Transverse colon (tissue), 4 donors: ENCODE results near the gene MADD. TPM values are rescaled to one million over a fixed set of nuclear protein-coding genes. Genes with fewer than 3 reads are reported as not detected.
A peak's percentile ranks its signal among the peaks of the same experiment; 100 is the strongest.

Experiments
- DNase-seq: peaks from one replicate; pipeline ENCODE4 v3.0.0-alpha.2; 2019
- H3K27ac ChIP-seq, 4 donors: fragments of 200-600 bp; sonication (generic); 2 replicates each; pipeline ENCODE4 v1.5.1; 2016 to 2018; ENCODE audit warnings: inconsistent platforms in 4 of 4
- H3K27me3 ChIP-seq: fragments of 200-600 bp; sonication (generic); 2 replicates; pipeline ENCODE4 v1.5.1; 2017; ENCODE audit warnings: inconsistent platforms
- H3K36me3 ChIP-seq, 4 donors: fragments of 200-600 bp; sonication (generic); 2 replicates each; pipeline ENCODE4 v1.5.1; 2017 to 2019; ENCODE audit warnings: inconsistent platforms in 4 of 4
- H3K4me1 ChIP-seq, 4 donors: fragments of 200-600 bp; sonication (generic); 2 replicates each; pipeline ENCODE4 v1.5.1; 2017 to 2020; ENCODE audit warnings: inconsistent platforms in 4 of 4
- H3K4me3 ChIP-seq, 4 donors: fragments of 200-600 bp; sonication (generic); 1 replicate in 1 of 4; 2 replicates in 3 of 4; pipeline versions ENCODE4 v1.5.1 to v1.6.1; 2017 to 2019; ENCODE audit warnings: inconsistent platforms in 4 of 4
- H3K9me3 ChIP-seq, 2 donors: fragments of 200-600 bp; sonication (generic); 2 replicates each; pipeline ENCODE4 v1.5.1; 2017 to 2019; ENCODE audit warnings: inconsistent platforms in 2 of 2
- CTCF ChIP-seq, 5 experiments: fragments of 200-600 bp in 3 of 5; fragments of 450-650 bp in 2 of 5; sonication (generic) in 3 of 5; IDR thresholded peaks; 1 replicate in 2 of 5; 2 replicates in 3 of 5; pipeline ENCODE4 v1.5.1; 2016 to 2017; ENCODE audit warnings: antibody characterized with exemption in 5 of 5, inconsistent platforms in 3 of 5, mild to moderate bottlenecking in 2 of 5, moderate library complexity in 1 of 5
- EP300 ChIP-seq: sonication (generic); formaldehyde crosslinking; IDR thresholded peaks from one replicate; pipeline ENCODE4 v1.6.1; 2017; ENCODE audit warnings: antibody characterized with exemption, low read depth
- POLR2A ChIP-seq: fragments of 450-650 bp; IDR thresholded peaks from one replicate; pipeline ENCODE4 v1.6.1; 2016; ENCODE audit warnings: antibody characterized with exemption, mild to moderate bottlenecking, moderate library complexity
- POLR2AphosphoS5 ChIP-seq, 3 donors: sonication (generic); formaldehyde crosslinking; IDR thresholded peaks; one replicate each; pipeline ENCODE4 v1.6.1; 2016; ENCODE audit warnings: antibody characterized with exemption in 3 of 3
- WGBS, 2 donors: methylation state at CpG; one replicate each; pipeline ENCODE4 v1.1.5; 2018; ENCODE audit warnings: low coverage in 1 of 2; 5-methylcytosine and 5-hydroxymethylcytosine counted together
- in situ Hi-C, 4 donors: fragments of 200-750 bp; cut with MboI; loops; one replicate each; pipeline versions ENCODE4 v1.15.0 to v1.15.1; 2017; ENCODE audit warnings: low sequenced_read_pairs in 3 of 4, low pct_ligation_motif_present in 1 of 4, low pct_unique_long_range_greater_than_20kb in 1 of 4
- intact Hi-C: fragments of 100-400 bp; cut with DNase I; formaldehyde crosslinking; loops from one replicate; pipeline ENCODE4 v1.15.1; 2023; ENCODE audit warnings: low total_unique reads
- total RNA-seq, 4 donors: library from RNA; depleted of rRNA; stranded (reverse); fragments of >200 nt; gene quantifications; one replicate each; pipeline ENCODE4 v1.1.0, GENCODE V29; 2016

The MADD gene
- total RNA-seq, 4 donors from 2014 or later: 64.3 to 285 (median 71.8) TPM

GRCh38 chr11:47235163-47235562 lies 34.8 kb upstream of the MADD start:
- in situ Hi-C loops (no loop called here), intact Hi-C loops (loop anchor here (10.0 kb wide), 1 partner anchor 60 kb away; the partner anchor contains the start of gene ARFGAP2)
- Histone ChIP-seq H3K9me3 (no peaks in the 10 kb centered on the region), H3K36me3 (peaks cover 0 to 7% (median 2%) of the 10 kb centered on the region in 4 donors), H3K4me3 (no peak overlapping the region), H3K4me1 (peaks cover 0 to 7% (median 3%) of the 10 kb centered on the region in 4 donors), H3K27me3 (no peaks in the 10 kb centered on the region), H3K27ac (peak overlapping the region in 2 of 4 donors; percentile 29 to 38)
- TF ChIP-seq POLR2A: no peak
- TF ChIP-seq CTCF (IDR thresholded peaks at IDR 0.05): no peak
- no peak for TF ChIP-seq POLR2AphosphoS5 (IDR thresholded peaks at IDR 0.05)
- TF ChIP-seq EP300: no peak
- no peak for DNase-seq
- WGBS, 2 donors: 89% methylated on average over 12 of the region's 12 CpGs; no CpG with 5 or more reads in 1 of the 2 donors

- Histone ChIP-seq H3K36me3 (peaks cover 0 to 16% (median 6%) of the 10 kb centered on the region in 4 donors), H3K27ac (no peak overlapping the region), H3K27me3 (no peaks in the 10 kb centered on the region), H3K4me1 (peaks cover 0 to 7% (median 3%) of the 10 kb centered on the region in 4 donors), H3K4me3 (no peak overlapping the region), H3K9me3 (no peaks in the 10 kb centered on the region)
- intact Hi-C loops (loop anchor here (10.0 kb wide), 1 partner anchor 62 kb away; the partner anchor contains the start of gene ARFGAP2), in situ Hi-C loops (no loop called here)
- whole genome bisulfite sequencing, 2 donors: 82 to 90% methylated on average over 2 to 5 of the region's 5 CpGs
- no peak for DNase-seq
- no peak for TF ChIP-seq CTCF (IDR thresholded peaks at IDR 0.05)
- no peak for TF ChIP-seq POLR2AphosphoS5 (IDR thresholded peaks at IDR 0.05)
- TF ChIP-seq POLR2A: no peak
- no peak for TF ChIP-seq EP300
These were observed 33.5 kb upstream of the MADD start for GRCh38 chr11:47236482-47236881.

GRCh38 chr11:47239852-47240251 lies 30.1 kb upstream of the MADD start:
- H3K27ac ChIP-seq: no peak overlapping the region
- in situ Hi-C loops (no loop called here), intact Hi-C loops (loop anchor here (10.0 kb wide), 1 partner anchor 65 kb away; the partner anchor contains the start of gene ARFGAP2)
- H3K9me3 ChIP-seq: no peaks in the 10 kb centered on the region
- H3K4me1 ChIP-seq: no peaks in the 10 kb centered on the region
- H3K4me3 ChIP-seq: no peak overlapping the region
- WGBS, 2 donors: 89% methylated on average over 10 of the region's 10 CpGs; no CpG with 5 or more reads in 1 of the 2 donors
- no peaks in the 10 kb centered on the region for H3K27me3 ChIP-seq
- peaks cover 0 to 42% (median 16%) of the 10 kb centered on the region in 4 donors for H3K36me3 ChIP-seq
- TF ChIP-seq POLR2AphosphoS5 (IDR thresholded peaks at IDR 0.05) (no peak), POLR2A (no peak), CTCF (IDR thresholded peaks at IDR 0.05) (no peak)
- no peak for DNase-seq

- 86 to 93% methylated on average over 1 to 3 of the region's 3 CpGs for WGBS, 2 donors
- H3K9me3 ChIP-seq: no peaks in the 10 kb centered on the region
- no peak overlapping the region for H3K27ac ChIP-seq
- H3K27me3 ChIP-seq: no peaks in the 10 kb centered on the region
- peaks cover 0 to 46% (median 19%) of the 10 kb centered on the region in 4 donors for H3K36me3 ChIP-seq
- TF ChIP-seq POLR2A: no peak
- no peak for TF ChIP-seq POLR2AphosphoS5 (IDR thresholded peaks at IDR 0.05)
- TF ChIP-seq EP300: no peak
- TF ChIP-seq CTCF (IDR thresholded peaks at IDR 0.05): no peak
- peaks cover 0 to 1% (median under 1%) of the 10 kb centered on the region in 4 donors for H3K4me1 ChIP-seq
- no peak overlapping the region for H3K4me3 ChIP-seq
- no peak for DNase-seq
- in situ Hi-C loops: no loop called here
- intact Hi-C loops: no loop called here
These were observed 28.1 kb upstream of the MADD start for GRCh38 chr11:47241841-47242301.
